ENCODE results near the gene MEGF9.

DNA sequence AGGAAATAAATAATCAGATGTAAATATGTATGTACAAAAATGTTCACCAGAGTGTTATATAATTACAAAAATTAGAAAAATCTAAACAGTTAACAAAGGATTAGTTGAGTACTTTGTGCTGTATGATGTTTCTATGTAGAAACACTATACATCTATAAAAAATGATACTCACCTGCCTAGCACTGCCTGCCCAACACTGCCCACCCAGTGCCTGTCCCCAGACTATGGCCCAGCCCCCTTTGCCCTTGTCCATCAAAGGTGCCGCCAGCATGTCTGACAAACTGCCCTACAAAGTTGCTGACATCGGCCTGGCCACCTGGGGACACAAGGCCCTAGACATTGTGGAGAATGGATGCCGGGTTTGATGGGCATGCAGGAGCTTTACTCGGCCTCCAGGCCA, 6.1 kb upstream of the MEGF9 start:
- no peak for TF ChIP-seq EP300 (IDR thresholded peaks at IDR 0.05)
- TF ChIP-seq, protein P1, sequence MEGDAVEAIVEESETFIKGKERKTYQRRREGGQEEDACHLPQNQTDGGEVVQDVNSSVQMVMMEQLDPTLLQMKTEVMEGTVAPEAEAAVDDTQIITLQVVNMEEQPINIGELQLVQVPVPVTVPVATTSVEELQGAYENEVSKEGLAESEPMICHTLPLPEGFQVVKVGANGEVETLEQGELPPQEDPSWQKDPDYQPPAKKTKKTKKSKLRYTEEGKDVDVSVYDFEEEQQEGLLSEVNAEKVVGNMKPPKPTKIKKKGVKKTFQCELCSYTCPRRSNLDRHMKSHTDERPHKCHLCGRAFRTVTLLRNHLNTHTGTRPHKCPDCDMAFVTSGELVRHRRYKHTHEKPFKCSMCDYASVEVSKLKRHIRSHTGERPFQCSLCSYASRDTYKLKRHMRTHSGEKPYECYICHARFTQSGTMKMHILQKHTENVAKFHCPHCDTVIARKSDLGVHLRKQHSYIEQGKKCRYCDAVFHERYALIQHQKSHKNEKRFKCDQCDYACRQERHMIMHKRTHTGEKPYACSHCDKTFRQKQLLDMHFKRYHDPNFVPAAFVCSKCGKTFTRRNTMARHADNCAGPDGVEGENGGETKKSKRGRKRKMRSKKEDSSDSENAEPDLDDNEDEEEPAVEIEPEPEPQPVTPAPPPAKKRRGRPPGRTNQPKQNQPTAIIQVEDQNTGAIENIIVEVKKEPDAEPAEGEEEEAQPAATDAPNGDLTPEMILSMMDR (IDR thresholded peaks at IDR 0.05): no peak
- no peak for TF ChIP-seq POLR2A (IDR thresholded peaks at IDR 0.05)

Data from tibial nerve (tissue), 4 donors.